ENCODE data around the gene AKR1E2.

Gene AKR1E2

DNA sequence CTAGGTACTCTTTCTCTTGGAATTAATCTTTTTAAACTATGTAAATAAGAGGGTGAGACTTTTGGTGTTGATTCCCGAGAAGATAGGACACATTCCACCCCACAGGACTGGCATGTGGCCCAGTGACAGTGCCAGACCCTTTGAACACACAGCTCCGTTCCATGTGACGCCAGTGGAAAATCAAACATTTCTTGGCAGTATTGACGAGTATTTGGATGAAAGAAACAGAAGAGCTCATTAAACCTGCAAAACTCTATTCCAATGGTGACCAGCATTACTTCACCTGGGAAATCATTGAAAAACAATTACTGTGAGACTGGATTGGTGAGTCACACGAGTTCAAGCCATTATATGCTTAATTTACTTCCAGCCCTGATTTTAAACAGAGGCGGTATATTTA, 25.8 kb downstream of the AKR1E2 start:
- DNase-seq (ENCODE audit: low read depth): no peak
- no peak overlapping the region for H3K4me3 ChIP-seq (ENCODE audit: low read length)
- TF ChIP-seq, protein P1, sequence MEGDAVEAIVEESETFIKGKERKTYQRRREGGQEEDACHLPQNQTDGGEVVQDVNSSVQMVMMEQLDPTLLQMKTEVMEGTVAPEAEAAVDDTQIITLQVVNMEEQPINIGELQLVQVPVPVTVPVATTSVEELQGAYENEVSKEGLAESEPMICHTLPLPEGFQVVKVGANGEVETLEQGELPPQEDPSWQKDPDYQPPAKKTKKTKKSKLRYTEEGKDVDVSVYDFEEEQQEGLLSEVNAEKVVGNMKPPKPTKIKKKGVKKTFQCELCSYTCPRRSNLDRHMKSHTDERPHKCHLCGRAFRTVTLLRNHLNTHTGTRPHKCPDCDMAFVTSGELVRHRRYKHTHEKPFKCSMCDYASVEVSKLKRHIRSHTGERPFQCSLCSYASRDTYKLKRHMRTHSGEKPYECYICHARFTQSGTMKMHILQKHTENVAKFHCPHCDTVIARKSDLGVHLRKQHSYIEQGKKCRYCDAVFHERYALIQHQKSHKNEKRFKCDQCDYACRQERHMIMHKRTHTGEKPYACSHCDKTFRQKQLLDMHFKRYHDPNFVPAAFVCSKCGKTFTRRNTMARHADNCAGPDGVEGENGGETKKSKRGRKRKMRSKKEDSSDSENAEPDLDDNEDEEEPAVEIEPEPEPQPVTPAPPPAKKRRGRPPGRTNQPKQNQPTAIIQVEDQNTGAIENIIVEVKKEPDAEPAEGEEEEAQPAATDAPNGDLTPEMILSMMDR (conservative IDR thresholded peaks at IDR 0.05; ENCODE audit: low read length): no peak

DNA sequence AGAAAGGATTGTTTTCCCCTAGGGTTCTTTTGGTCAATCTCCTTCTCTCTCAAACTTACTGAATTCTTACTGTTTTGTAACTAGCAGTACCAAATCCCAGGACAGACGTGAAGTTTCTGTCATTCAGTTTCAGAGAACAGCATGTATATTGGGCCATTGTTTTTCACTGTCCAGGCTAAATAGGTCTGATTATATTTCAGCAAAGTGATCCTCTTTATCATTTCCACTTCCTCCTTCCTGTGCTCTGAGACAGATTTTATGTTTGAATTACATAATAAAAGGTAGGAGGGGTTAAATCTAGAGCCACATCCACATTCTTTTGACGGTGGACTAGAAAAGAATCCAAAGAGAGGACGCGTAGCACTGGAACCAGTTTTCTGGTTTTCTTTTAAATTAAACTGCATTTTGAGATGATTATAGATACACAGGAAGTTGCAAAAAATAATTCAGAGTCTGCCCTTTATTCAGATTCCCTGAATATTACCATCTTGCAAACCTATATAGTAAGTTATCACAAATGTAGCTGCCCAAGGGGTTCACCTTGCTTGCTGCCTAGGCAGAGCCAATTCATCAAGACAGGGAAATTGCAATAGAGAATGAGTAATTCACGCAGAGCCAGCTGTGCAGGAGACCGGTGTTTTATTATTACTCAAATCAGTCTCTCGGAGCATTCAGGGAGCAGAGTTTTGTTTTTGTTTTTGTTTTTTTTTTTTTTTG, 40.1 kb downstream of the AKR1E2 start:
- TF ChIP-seq, protein P1 (conservative IDR thresholded peaks at IDR 0.05; ENCODE audit: low read length): no peak
- DNase-seq (ENCODE audit: low read depth): no peak
- H3K4me3 ChIP-seq (ENCODE audit: low read length): no peak overlapping the region

DNA sequence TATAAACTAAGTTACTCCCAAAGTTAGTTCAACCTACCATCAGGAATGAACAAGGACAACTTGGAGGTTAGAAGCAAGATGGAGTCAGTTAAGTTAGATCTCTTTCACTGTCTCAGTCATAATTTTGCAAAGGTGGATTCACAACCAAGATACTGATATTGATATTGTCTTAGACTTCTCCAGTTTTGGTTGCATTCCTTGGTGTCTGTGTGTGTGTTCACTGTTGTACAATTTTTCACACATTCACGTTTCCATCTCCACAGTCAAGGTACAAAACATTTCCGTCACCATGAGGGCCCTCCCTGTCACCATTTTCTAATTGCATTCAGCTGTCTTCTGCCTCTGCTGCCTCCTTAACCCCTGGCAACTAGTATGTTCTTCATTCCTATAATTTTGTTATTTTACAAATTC, 41.1 kb downstream of the AKR1E2 start:
- no peak overlapping the region for H3K4me3 ChIP-seq (ENCODE audit: low read length)
- TF ChIP-seq, protein P1 (conservative IDR thresholded peaks at IDR 0.05; ENCODE audit: low read length): no peak
- DNase-seq (ENCODE audit: low read depth): no peak

DNA sequence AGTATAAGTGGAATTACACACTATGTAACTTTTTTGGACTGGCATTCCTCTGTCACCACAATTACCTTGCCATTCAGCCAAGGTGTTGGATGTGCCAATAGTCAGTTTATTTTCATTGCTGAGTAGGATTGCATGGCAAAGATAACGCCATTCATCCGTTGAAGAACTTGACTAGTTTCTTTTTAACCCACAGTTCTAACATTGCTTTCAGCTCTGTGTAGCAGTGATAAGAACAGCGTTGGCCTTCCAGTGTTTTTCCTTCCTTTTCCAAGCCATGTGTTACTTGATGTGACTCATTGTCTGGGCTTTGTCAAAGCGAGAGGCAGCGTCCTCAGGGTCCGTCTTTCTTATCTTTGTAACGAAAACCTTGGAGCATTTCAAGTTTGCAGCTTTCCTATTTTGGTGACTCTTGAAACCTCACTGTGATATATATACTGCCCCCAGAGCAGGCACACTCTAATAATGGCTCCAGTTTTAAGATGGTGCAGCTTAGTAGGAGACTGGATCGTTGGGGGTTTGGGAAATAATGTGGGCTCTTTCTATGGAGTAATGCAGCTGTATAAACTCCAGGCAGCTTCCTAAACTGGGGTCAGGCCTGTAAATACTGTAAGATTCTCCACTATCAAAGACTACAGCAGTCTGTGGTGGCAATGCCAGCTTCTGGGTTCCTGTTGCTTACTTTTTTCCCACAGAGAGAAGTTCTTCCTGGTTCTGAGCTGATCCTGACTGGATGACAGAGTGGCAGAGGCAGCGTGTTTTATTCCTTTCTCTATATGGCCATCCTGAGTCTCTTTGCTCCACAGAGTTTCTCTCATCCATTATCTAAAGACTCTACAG, 41.7 kb downstream of the AKR1E2 start:
- TF ChIP-seq, protein P1 (conservative IDR thresholded peaks at IDR 0.05; ENCODE audit: low read length): no peak

DNA sequence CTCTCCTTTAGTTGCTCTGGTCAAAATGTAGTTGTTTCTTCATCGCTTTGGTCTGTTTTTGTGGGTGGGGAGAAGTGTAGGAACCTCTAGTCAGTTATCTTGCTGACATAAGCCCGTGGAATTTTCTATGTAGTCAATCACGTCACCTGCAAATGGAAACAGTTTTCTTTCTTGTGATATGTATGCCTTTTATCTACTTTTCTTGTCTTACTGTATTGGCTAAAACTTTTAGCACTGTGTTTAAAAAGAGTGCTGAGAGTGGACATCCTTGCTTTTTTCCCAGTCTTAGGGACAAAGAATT, 42.3 kb downstream of the AKR1E2 start:
- H3K4me3 ChIP-seq (ENCODE audit: low read length): no peak overlapping the region
- DNase-seq (ENCODE audit: low read depth): no peak
- TF ChIP-seq, protein P1 (conservative IDR thresholded peaks at IDR 0.05; ENCODE audit: low read length): no peak

More for the DNA sequence above, 41.7 kb downstream of the AKR1E2 start:
- DNase-seq (ENCODE audit: low read depth): no peak
- H3K4me3 ChIP-seq (ENCODE audit: low read length): no peak overlapping the region

DNA sequence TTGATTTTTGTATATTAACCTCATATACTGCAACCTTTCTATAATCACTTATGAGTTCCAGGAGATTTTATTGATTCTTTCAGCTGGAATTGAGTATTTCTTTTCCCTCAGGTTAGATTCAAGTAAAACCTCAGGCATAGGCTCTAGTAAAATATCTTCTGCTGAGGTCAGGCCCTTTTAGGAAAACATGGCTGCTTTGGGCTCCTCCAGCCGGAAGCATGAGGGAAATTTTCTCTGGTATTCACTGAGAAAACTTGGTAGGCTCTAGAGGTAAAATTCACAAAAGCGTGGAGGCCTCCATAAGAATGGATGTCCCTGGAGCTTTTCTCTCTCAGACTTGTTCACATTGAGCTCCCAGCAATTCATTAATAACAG, 56.7 kb downstream of the AKR1E2 start:
- DNase-seq (ENCODE audit: low read depth): no peak
- H3K4me3 ChIP-seq (ENCODE audit: low read length): no peak overlapping the region
- TF ChIP-seq, protein P1 (conservative IDR thresholded peaks at IDR 0.05; ENCODE audit: low read length): no peak

Measured in AG10803 (cell line).